ENCODE measurements around the gene UQCRC1.

UQCRC1 gene

DNA sequence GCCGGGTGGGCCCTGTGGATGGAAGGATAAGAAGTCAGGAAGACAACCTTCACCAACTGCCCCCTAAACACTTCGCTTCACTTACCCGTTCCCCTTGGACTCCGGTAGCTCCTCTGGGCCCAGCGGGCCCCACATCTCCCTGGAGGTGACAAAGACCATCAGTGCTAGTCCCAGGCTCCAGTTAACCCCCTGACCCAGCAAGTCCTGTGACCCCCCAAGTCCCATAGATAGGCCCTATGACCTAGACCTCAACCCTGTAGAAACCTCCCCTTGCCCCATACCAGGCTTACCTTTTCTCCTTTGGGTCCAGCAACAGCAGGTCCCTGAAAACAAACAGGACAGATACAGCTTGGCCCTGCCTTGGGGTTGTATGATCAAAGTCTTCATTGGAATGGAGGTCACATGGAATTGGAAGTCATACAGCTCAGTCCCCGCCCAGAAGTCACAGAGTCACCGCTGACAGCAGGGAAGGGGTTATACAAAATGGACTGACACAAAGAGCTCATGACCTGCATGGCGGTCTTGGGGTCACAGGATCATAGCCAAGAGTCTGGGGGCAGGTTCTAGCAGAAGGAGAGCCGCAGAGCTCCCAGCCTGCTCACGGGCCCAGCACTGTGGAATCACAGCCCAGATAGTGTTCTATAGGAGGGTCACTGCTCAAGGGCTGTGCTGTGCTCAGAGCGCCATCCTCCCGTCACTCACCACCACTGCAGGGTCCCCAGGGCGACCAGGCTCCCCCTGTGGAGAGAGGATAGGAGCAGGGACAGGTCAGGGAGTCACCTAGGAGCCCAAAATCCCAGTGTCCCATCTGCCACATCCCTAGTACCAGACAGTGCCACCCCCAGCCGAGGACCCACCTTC, 27.6 kb downstream of the UQCRC1 start:
- Histone ChIP-seq H4K20me1 (ENCODE audit: insufficient read depth, low read length) (0 out of 2 replicates have a peak, but pooled peaks cover 2% of the 10 kb centered on the region), H3K4me2 (ENCODE audit: insufficient read depth, low read length) (no peak overlapping the region), H3K27ac (ENCODE audit: low read length) (no peak overlapping the region), H3K4me3 (ENCODE audit: low read depth in 1 of 2, low read length in 2 of 2) (no peak overlapping the region), H3K79me2 (ENCODE audit: insufficient read depth, low read length) (no peaks in the 10 kb centered on the region), H3K4me1 (ENCODE audit: insufficient read depth, low read length) (no peaks in the 10 kb centered on the region), H3K36me3 (ENCODE audit: insufficient read depth, low read length) (no peaks in the 10 kb centered on the region), H3K27me3 (ENCODE audit: insufficient read depth, low read length, poor library complexity) (no peaks in the 10 kb centered on the region), H3K9me3 (ENCODE audit: insufficient read depth, low read length, severe bottlenecking) (no peaks in the 10 kb centered on the region), H3K9ac (ENCODE audit: low read depth, low read length) (no peak overlapping the region), H2AFZ (ENCODE audit: low read depth, low read length) (no peak overlapping the region)
- DNase-seq = no peak
- no peak for ATAC-seq (ENCODE audit: insufficient read depth, low read depth)
- TF ChIP-seq EZH2 (IDR thresholded peaks at IDR 0.05; ENCODE audit: borderline replicate concordance, low read depth, low read length, severe bottlenecking) = no peak
- TF ChIP-seq, protein P1, sequence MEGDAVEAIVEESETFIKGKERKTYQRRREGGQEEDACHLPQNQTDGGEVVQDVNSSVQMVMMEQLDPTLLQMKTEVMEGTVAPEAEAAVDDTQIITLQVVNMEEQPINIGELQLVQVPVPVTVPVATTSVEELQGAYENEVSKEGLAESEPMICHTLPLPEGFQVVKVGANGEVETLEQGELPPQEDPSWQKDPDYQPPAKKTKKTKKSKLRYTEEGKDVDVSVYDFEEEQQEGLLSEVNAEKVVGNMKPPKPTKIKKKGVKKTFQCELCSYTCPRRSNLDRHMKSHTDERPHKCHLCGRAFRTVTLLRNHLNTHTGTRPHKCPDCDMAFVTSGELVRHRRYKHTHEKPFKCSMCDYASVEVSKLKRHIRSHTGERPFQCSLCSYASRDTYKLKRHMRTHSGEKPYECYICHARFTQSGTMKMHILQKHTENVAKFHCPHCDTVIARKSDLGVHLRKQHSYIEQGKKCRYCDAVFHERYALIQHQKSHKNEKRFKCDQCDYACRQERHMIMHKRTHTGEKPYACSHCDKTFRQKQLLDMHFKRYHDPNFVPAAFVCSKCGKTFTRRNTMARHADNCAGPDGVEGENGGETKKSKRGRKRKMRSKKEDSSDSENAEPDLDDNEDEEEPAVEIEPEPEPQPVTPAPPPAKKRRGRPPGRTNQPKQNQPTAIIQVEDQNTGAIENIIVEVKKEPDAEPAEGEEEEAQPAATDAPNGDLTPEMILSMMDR (IDR thresholded peaks at IDR 0.05; ENCODE audit: borderline replicate concordance, extremely low read depth, low read length, poor library complexity, severe bottlenecking) = no peak

DNA sequence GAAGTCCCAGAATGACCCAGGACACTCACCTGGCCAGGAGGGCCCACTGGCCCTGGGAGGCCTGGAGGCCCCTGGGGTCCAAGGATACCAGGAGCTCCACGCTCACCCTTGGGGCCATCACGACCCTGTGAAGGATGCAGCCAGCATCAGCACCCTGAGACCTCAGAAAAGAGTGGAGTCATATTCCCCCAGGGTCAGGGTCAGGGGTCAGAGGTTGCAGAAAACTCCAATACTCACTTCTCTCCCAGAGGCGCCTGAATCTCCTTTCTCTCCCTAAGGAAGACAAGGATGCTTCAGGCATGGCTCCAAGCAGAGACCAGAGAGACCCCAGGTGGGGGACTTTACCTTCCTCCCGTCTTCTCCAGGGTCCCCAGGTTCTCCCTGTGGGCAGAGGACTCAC, 32.8 kb downstream of the UQCRC1 start:
- H3K9me3 ChIP-seq (ENCODE audit: insufficient read depth, low read length, severe bottlenecking) = no peaks in the 10 kb centered on the region
- H3K4me1 ChIP-seq (ENCODE audit: insufficient read depth, low read length) = no peaks in the 10 kb centered on the region
- H2AFZ ChIP-seq (ENCODE audit: low read depth, low read length) = no peak overlapping the region
- no peaks in the 10 kb centered on the region for H3K79me2 ChIP-seq (ENCODE audit: insufficient read depth, low read length)
- TF ChIP-seq, protein P1 (IDR thresholded peaks at IDR 0.05; ENCODE audit: borderline replicate concordance, extremely low read depth, low read length, poor library complexity, severe bottlenecking) = no peak
- TF ChIP-seq EZH2 (IDR thresholded peaks at IDR 0.05; ENCODE audit: borderline replicate concordance, low read depth, low read length, severe bottlenecking) = no peak
- H3K36me3 ChIP-seq (ENCODE audit: insufficient read depth, low read length) = no peaks in the 10 kb centered on the region
- H3K27me3 ChIP-seq (ENCODE audit: insufficient read depth, low read length, poor library complexity) = no peaks in the 10 kb centered on the region
- ATAC-seq (ENCODE audit: insufficient read depth, low read depth) = no peak
- H3K4me2 ChIP-seq (ENCODE audit: insufficient read depth, low read length) = no peak overlapping the region
- no peak overlapping the region for H3K27ac ChIP-seq (ENCODE audit: low read length)
- H3K9ac ChIP-seq (ENCODE audit: low read depth, low read length) = no peak overlapping the region
- H4K20me1 ChIP-seq (ENCODE audit: insufficient read depth, low read length) = 0 out of 2 replicates have a peak, but pooled peaks cover 2% of the 10 kb centered on the region
- no peak for DNase-seq
- no peak overlapping the region for H3K4me3 ChIP-seq (ENCODE audit: low read depth in 1 of 2, low read length in 2 of 2)

DNA sequence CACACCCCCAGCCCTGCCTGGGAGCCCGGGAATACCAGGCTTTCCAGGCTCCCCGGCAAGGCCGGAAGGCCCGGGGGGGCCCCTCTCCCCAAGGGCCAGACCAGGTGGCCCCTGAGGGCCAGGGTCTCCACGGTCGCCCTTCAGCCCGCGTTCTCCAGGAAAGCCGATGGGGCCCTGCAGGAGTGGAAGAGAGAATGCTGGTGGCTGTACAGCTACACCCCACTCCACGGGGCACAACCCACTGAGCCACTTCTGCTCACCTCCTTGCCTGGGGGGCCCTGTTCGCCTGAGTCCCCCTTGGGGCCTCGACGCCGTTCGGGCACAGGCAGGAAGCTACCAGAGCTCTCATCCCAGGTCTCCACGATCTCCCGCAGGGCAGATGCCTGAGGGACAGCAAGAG, 34.1 kb downstream of the UQCRC1 start:
- Histone ChIP-seq H3K4me1 (ENCODE audit: insufficient read depth, low read length) (no peaks in the 10 kb centered on the region), H3K79me2 (ENCODE audit: insufficient read depth, low read length) (no peaks in the 10 kb centered on the region), H3K4me3 (ENCODE audit: low read depth in 1 of 2, low read length in 2 of 2) (no peak overlapping the region), H4K20me1 (ENCODE audit: insufficient read depth, low read length) (0 out of 2 replicates have a peak, but pooled peaks cover 2% of the 10 kb centered on the region), H3K27me3 (ENCODE audit: insufficient read depth, low read length, poor library complexity) (no peaks in the 10 kb centered on the region), H3K9me3 (ENCODE audit: insufficient read depth, low read length, severe bottlenecking) (no peaks in the 10 kb centered on the region), H3K9ac (ENCODE audit: low read depth, low read length) (no peak overlapping the region), H2AFZ (ENCODE audit: low read depth, low read length) (no peak overlapping the region), H3K27ac (ENCODE audit: low read length) (no peak overlapping the region), H3K4me2 (ENCODE audit: insufficient read depth, low read length) (no peak overlapping the region), H3K36me3 (ENCODE audit: insufficient read depth, low read length) (no peaks in the 10 kb centered on the region)
- DNase-seq = no peak
- ATAC-seq (ENCODE audit: insufficient read depth, low read depth) = no peak
- no peak for TF ChIP-seq EZH2 (IDR thresholded peaks at IDR 0.05; ENCODE audit: borderline replicate concordance, low read depth, low read length, severe bottlenecking)
- TF ChIP-seq, protein P1 (IDR thresholded peaks at IDR 0.05; ENCODE audit: borderline replicate concordance, extremely low read depth, low read length, poor library complexity, severe bottlenecking) = no peak
